Cardiac muscle cell (in vitro differentiated cells and primary cell): Measurements from ENCODE around the gene KCNJ5. TPM values are rescaled to one million over a fixed set of nuclear protein-coding genes. Genes with fewer than 3 reads are reported as not detected.
A peak's percentile ranks its signal among the peaks of the same experiment; 100 is the strongest.

Experiments used
- DNase-seq, 2 donors: peaks; one replicate each; pipeline versions ENCODE4 v3.0.0 to v3.0.0-alpha.2; 2010 to 2017; ENCODE audit warnings: low read depth in 1 of 2, low spot score in 1 of 2
- H3K27ac ChIP-seq: fragments of 200-600 bp; sonication (generic); 2 replicates; pipeline ENCODE4 v1.5.1; 2016
- H3K27me3 ChIP-seq: fragments of 200-600 bp; sonication (generic); 2 replicates; pipeline ENCODE4 v1.6.0; 2016; ENCODE audit warnings: control low read depth
- H3K36me3 ChIP-seq: fragments of 200-600 bp; sonication (generic); 2 replicates; pipeline ENCODE4 v1.5.1; 2016; ENCODE audit warnings: control low read depth
- H3K4me1 ChIP-seq: fragments of 200-600 bp; sonication (generic); 2 replicates; pipeline ENCODE4 v1.8.1; 2017; ENCODE audit warnings: low read depth, mild to moderate bottlenecking, mixed run types
- H3K4me3 ChIP-seq: fragments of 200-600 bp; sonication (generic); 2 replicates; pipeline ENCODE4 v1.5.1; 2016; ENCODE audit warnings: mild to moderate bottlenecking
- H3K9me3 ChIP-seq: fragments of 200-600 bp; sonication (generic); 2 replicates; pipeline ENCODE4 v1.5.1; 2017; ENCODE audit warnings: low read depth, mild to moderate bottlenecking, control low read depth
- CTCF ChIP-seq: IDR thresholded peaks from 2 replicates; pipeline ENCODE4 v1.5.1; 2012; ENCODE audit warnings: low read depth, mild to moderate bottlenecking, low read length
- polyA plus RNA-seq: library from polyadenylated mRNA; unstranded; fragments of >200 nt; fragmentation: Nextera tagmentation; extraction: Ambion mirVana; gene quantifications from 2 replicates; pipeline ENCODE4 v1.2.1, GENCODE V29; 2016
- total RNA-seq: library from RNA; depleted of rRNA; stranded (reverse); fragments of >200 nt; gene quantifications from 2 replicates; pipeline ENCODE4 v1.2.3, GENCODE V29; 2016

Gene KCNJ5
- total and polyA plus RNA-seq, 2 experiments from 2014 or later: 44.8 to 71.8 TPM

DNA sequence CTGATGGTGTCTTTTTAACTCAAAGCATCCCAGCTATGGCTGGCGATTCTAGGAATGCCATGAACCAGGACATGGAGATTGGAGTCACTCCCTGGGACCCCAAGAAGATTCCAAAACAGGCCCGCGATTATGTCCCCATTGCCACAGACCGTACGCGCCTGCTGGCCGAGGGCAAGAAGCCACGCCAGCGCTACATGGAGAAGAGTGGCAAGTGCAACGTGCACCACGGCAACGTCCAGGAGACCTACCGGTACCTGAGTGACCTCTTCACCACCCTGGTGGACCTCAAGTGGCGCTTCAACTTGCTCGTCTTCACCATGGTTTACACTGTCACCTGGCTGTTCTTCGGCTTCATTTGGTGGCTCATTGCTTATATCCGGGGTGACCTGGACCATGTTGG is 20.1 kb downstream of the KCNJ5 start:
- no peak overlapping the region for H3K4me3 ChIP-seq
- no peak overlapping the region for H3K27ac ChIP-seq
- DNase-seq: no peak
- H3K27me3 ChIP-seq: no peaks in the 10 kb centered on the region
- peaks cover 34% of the 10 kb centered on the region for H3K36me3 ChIP-seq
- H3K4me1 ChIP-seq: peaks cover 14% of the 10 kb centered on the region
- no peaks in the 10 kb centered on the region for H3K9me3 ChIP-seq
- TF ChIP-seq CTCF: no peak

DNA sequence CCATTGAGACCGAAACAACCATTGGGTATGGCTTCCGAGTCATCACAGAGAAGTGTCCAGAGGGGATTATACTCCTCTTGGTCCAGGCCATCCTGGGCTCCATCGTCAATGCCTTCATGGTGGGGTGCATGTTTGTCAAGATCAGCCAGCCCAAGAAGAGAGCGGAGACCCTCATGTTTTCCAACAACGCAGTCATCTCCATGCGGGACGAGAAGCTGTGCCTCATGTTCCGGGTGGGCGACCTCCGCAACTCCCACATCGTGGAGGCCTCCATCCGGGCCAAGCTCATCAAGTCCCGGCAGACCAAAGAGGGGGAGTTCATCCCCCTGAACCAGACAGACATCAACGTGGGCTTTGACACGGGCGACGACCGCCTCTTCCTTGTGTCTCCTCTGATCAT is 20.5 kb downstream of the KCNJ5 start:
- no peak for DNase-seq
- H3K4me1 ChIP-seq: peaks cover 14% of the 10 kb centered on the region
- H3K27ac ChIP-seq: no peak overlapping the region
- H3K9me3 ChIP-seq: no peaks in the 10 kb centered on the region
- H3K4me3 ChIP-seq: no peak overlapping the region
- no peaks in the 10 kb centered on the region for H3K27me3 ChIP-seq
- H3K36me3 ChIP-seq: peaks cover 34% of the 10 kb centered on the region
- no peak for TF ChIP-seq CTCF

GRCh38 chr11:128913806-128914205 is 22.6 kb downstream of the KCNJ5 start:
- H3K27me3 ChIP-seq: no peaks in the 10 kb centered on the region
- H3K27ac ChIP-seq: peak overlapping the region; percentile 61
- no peak for TF ChIP-seq CTCF
- H3K36me3 ChIP-seq: peaks cover 34% of the 10 kb centered on the region
- no peak overlapping the region for H3K4me3 ChIP-seq
- DNase-seq: no peak
- no peaks in the 10 kb centered on the region for H3K9me3 ChIP-seq
- H3K4me1 ChIP-seq: peaks cover 14% of the 10 kb centered on the region

DNA sequence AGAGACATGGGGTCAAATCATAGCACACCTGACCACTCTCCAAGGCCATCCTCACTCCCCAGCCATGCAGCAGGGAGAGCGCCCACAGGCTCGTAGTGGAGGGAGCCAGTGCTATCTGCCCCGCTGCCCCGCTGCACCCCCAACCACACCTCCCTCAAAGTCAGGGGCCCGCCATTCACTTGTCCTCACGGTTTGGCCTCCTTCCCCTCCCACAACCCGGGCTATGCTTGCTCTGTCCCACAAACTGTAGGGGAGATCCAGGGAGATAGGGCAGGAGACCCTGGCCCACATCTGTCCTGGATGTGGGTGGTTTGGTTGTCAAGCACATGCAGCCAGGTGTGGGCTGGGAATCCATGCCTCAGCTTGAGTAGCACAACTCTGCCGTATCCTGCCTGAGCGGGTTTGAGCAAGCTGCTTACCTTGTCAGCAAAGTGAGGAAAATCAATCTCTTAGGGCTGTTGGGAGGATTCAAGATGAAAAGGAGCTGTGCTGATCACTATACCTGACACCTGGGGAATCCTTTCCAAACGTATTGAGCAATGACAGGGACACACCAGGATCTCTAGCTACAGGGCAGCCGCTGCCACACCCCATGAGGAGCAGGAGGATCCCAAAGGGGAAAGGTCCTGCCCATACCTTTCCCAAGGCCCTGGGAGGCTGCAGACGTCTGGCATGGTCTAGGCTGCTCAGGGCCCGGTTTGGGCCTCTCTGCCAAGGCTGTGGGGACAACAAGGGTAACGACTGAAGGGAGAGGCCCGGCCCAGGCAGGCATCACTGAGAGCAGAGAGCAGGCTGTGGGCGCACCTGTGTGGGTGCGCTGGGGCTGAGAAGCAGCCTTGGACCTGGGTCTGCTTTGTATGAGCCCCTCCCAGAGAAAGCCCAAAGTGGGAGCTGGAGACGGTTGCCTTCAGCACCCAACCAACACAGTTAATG is 23.3 kb downstream of the KCNJ5 start:
- no peak for TF ChIP-seq CTCF
- peak overlapping the region; percentile 61 for H3K27ac ChIP-seq
- no peaks in the 10 kb centered on the region for H3K27me3 ChIP-seq
- DNase-seq: no peak
- H3K4me1 ChIP-seq: peaks cover 14% of the 10 kb centered on the region
- no peak overlapping the region for H3K4me3 ChIP-seq
- peaks cover 34% of the 10 kb centered on the region for H3K36me3 ChIP-seq
- no peaks in the 10 kb centered on the region for H3K9me3 ChIP-seq

DNA sequence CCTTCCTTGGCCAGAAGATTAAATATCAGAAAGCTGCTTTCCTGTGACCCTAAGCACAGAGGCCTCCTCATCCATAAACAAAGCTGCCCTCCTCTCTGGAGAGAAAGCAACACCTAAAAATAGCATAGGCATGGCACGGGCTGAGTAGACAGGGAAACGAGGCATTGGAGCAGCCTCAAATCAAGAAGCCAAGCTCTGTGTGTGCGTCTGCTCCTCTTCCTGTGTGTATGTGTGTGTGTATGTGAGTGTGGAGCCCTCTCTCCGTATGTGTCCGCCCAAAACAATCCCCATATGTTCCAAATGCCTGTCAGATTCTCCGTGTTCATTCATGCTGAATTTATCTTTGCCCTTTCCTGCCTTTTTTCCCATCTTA is 24.0 kb downstream of the KCNJ5 start:
- Histone ChIP-seq H3K27me3 (no peaks in the 10 kb centered on the region), H3K36me3 (peaks cover 34% of the 10 kb centered on the region), H3K9me3 (no peaks in the 10 kb centered on the region), H3K27ac (peak overlapping the region; percentile 61), H3K4me3 (no peak overlapping the region), H3K4me1 (peaks cover 14% of the 10 kb centered on the region)
- peak in 1 of 2 donors; percentile 53 for DNase-seq
- no peak for TF ChIP-seq CTCF
